SIG-M5 (cell line): ENCODE results near the gene EXOC2.
"Not testable (repeated sequence)": the region's sequence is repeated elsewhere in the genome, so short reads cannot be mapped to it uniquely, and the experiment has no call there.

ENCODE experiments used
- DNase-seq: peaks from one replicate; lab custom pipeline; 2025; lab: John Stamatoyannopoulos, UW

EXOC2 gene

DNA sequence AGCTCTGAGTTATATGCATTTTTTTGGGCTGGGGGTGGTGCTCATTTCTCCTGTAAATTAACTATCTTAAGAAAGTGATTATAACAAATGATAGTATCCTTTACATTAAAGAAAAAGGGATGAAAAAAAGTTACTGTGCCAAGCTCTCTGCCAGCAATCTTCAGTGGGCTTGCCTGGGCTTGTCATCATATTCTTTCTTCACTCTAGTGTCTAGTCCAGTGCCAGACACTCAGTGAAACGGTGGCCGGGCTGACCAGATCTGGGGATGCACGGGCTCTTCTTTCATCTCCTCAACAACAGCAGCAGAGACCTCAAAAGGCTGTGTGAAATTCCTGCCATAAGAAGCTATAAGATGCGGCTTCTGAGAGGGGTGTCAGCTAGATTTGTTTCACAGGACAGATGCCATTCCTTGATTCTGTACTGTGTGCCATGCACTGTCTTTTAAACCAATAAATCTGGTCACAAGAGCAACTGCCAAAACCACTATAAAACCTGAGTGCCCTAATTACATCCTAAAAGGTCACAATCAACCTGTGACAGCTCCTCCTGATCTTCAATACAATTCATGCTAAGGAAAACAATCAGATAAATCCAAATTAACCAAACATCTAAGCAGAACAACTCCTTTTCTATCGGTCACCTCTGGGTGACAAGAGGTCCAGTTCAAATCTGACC lies 12.1 kb downstream of the EXOC2 start:
- no peak for DNase-seq

DNA sequence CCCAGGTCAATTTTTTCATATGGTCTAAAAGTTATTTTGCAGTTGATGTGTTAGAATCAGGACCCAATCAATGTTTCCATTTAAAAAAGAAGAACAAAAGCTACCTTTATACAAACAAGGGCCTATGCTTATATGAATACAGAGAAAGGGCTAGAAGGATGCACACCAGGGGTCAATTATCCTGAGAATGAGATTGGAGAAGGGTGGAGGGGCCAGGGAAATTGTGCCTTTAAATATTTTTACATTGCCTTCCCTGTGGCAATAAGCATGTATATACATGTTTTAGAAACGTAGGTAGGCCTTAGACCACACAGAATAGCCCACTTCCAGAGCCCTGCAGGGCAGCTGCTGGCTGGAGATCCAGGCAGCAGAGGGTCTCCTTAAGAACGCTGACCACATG lies 12.7 kb downstream of the EXOC2 start:
- DNase-seq, result no peak

DNA sequence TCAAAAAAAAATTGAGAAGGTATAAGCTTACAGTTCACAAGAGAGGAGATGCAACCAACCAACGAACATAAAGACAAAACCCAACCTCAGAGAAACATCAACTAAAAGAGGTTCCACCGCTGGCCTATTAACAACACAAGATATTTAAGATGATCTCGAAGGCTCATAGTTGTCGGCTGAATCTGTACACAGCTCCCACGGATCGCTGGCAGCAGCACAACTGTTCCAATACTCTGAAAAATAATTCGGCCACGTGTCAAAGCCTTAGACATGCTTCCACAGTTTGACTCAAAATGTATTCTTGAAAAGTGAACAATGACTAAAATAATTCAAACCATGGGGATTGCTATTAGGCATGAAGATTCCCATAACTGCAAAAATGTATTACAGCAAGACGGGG lies 13.7 kb downstream of the EXOC2 start:
- DNase-seq, result no peak

DNA sequence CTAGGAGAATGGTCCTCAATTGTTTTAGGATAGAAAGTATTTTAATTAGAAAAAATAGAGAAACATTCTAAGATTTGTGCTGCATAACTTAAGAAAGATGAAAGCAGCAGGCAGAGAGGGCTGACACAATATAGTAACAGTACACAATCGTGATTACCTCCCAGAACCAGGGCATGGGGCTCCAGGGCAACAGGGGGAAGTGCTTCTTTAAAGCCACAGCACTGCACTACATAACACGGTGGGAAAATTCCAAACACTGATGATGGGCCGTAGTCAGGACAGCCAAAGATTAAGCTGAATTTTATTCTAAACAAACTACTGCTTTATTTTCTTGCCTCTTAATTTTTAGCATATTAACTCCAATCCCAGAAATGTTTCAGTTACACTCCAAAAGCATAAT lies 14.4 kb downstream of the EXOC2 start:
- no peak for DNase-seq

DNA sequence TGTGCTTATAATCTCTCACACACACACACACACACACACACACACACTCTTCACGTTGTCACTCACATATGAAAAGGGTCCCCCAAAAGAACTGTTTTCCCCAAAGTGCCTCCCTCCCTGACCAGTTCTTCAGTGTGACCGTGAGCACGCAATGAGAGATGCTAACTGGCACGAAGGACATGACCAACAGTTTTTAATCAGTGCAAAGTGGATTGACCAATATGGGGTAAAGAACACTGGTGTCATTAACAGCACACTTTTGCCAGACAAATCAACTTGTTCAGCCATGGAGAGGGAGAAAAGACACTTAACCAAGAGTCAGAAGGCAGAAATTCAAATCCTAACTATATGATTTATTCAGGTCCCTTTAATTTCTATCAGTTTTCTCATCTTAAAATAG lies 15.0 kb downstream of the EXOC2 start:
- DNase-seq, result no peak

- no peak for DNase-seq
Observed at GRCh38 chr6:674956-675355, 18.0 kb downstream of the EXOC2 start.

- DNase-seq, result no peak
Observed at GRCh38 chr6:674406-674805, 18.5 kb downstream of the EXOC2 start.

DNA sequence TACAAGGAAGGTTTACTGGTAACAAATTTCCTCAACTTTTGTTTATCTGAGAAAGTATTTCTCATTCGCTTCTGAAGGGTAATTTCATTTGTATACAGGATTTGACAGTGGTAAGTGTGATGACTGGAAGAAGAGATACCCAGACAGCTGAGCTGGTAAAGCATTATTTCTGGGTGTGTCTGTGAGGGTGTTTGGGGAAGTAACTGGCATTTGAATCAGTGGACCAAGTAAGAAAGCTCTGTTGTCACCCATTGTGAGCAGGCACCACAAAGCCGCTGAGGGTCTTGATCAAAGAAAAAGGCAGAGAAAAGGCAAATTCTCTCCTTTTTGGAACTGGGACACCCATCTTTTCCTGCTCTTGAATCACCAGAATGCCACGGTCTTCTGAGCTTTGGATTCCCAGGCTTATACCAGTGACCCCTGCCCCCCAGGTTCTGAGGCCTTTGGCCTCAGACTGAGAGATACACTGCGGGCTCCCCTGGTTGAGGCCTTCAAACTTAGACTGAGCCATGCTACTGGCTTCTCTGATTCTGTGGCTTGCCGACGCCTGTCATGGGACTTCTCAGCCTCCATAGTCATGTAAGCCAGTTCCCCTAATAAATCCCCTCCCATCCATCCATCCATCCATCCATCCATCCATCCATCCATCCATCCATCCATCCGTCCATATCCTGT lies 25.5 kb downstream of the EXOC2 start:
- no peak for DNase-seq

DNA sequence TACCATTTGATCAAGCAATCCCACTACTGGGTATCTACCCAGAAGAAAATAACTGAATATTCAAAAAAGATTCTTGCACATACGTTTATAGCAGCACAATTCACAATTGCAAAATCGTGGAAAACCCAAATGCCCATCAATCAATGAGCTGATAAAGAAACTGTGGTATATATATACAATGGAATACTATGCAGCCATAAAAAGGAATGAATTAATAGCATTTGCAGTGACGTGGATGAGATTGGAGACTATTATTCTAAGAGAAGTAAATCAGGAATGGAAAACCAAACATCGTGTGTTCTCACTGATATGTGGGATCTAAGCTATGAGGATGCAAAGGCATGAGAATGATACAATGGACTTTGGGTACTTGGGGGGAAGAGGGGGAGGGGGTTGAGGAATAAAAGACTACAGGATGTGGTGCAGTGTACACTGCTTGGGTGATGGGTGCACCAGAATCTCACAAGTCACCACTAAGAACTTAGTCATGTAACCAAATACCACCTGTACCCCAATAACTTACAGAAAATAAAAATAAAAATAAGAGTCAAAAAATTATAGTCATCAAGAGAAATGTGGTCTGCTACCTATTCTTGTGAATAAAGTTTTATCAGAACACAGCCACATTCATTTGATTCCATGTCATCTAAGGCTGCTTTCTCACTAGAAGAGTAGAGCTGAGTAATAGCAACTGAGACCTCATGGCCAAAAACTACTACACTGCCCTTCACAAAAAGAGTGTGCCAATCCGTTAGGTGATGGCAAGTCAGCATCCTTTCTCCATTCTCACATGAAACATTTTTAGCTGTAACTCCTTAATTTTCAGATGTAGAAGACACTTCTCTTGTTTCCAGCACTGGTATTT lies 27.3 kb downstream of the EXOC2 start:
- no peak for DNase-seq

DNA sequence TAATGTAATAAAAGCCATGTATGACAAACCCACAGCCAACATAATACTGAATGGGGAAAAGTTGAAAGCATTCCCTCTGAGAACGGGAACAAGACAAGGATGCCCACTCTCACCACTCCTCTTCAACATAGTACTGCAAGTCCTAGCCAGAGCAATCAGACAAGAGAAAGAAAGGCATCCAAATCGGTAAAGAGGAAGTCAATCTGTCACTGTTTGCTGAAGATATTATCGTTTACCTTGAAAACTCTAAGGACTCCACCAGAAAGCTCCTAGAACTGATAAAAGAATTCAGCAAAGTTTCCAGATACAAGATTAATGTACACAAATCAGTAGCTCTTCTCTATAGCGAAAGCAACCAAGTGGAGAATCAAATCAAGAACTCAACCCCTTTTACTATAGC lies 29.2 kb downstream of the EXOC2 start:
- not testable (repeated sequence) for DNase-seq

- no peak for DNase-seq
Observed at GRCh38 chr6:659716-660581, 33.0 kb downstream of the EXOC2 start.

- no peak for DNase-seq
Observed at GRCh38 chr6:658244-658643, 34.7 kb downstream of the EXOC2 start.

DNA sequence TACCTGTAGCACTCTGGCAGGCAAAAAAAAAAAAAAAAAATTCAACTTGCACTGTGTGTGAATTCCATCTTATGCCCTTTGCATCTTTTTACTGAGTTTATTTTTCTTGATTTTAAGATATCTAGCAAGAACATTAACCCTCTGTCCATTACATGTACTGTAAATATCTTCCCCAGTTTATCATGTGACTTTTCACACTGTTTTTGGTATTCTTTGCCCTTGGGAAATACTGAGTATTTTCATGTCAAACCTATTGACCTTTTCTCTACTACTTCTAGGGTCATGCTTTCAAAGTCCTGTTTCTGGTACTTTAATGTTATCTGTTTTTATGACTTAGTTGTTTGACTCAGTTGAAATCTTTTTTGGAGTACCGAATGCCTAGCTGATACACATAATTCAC lies 35.2 kb downstream of the EXOC2 start:
- no peak for DNase-seq

DNA sequence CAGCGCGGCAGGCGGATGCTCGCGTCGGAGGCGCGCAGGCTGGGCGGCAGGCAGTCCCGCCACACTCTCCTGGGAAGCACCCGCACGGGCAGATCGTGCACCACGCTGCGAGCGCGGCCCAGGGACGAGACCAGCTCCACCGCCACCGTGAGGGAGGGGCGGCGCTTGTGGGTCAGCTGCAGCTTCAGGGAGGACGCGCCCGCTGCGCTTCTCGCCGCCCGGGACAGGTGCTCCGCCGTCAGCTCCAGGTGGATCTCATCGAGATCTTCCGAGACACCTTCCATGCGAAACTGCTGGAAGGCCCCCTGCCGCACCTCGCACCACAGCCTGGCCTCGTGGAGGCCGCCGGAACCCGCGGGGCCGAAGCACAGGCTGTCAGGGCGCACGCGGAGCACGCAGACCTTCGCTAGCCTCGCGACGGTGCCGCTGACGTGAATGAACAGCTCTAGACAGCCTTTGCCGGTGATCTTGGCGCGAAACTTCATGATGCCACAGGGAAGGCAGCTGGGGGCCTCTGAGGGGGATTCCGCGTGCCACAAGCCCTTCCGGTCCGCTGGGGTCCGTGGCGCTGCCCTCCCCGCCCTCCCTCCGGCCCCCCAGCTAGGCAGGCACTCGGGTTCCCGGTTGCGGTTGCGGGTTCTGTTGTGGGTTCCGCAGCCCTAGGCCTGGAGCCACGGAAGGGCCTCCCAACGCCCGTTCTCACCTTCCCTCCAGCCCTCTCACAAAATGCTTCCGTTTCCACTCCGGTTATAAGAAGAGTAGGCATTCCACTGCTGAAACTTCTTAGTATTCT lies 36.3 kb downstream of the EXOC2 start, which contains the start of gene HUS1B:
Gene HUS1B (minus strand): TSS at position 641 of the 793 bp plus-strand sequence. CDS start 156 bp downstream, at position 485.
- DNase-seq, result no peak

DNA sequence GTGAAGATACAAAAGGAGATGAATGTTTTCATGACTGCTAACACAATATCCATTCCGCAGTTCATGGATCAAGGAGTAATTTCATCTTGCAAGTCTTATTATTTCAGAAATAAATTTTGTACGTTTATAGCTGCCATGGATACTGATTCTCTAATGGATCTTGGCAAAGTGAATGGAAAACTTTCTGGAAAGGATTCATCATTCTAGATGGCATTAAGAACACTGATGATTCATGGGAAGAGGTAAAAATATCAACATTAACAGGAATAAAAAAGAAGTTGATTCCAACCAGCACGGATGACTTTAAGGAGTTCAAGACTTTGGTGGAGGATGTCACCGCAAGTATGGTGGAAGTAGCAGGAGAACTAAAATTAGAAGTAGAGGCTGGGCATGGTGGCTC lies 38.8 kb downstream of the EXOC2 start:
- DNase-seq, result no peak

DNA sequence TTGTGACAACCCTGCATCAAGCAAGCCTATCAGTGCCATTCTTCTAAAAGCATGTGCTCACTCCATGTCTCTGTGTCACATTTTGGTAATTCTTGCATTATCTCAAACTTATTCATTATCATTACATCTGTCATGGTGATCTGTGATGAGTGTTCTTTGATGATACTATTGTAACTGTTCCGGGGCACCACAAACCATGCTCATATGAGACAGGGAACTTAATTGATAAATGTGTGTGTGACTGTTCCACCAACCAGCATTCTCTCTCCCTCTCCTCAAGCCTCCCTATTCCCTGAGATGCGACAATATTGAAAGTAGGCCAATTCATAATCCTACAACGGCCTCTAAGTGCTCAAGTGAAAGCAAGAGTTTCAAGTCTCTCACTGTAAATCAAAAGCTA lies 40.1 kb downstream of the EXOC2 start:
- no peak for DNase-seq

DNA sequence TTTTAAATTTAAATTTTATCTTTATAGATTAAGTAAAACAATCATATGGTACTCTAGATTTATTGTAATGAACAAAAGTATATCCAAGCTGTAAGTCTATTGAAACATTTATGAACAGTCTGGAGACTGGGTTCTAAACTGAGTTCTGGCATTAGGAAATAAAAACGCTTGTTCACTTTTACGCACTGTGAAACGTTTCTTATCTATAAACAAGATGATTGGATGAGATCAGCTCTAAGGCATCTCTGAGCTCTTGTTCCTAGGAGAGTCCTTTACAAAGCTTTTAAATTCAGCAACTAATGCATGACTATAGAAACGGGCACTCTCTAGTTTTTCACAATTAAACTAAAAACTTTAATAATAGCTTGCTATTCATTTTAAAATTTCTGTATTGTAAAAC lies 42.8 kb downstream of the EXOC2 start:
- DNase-seq, result no peak

DNA sequence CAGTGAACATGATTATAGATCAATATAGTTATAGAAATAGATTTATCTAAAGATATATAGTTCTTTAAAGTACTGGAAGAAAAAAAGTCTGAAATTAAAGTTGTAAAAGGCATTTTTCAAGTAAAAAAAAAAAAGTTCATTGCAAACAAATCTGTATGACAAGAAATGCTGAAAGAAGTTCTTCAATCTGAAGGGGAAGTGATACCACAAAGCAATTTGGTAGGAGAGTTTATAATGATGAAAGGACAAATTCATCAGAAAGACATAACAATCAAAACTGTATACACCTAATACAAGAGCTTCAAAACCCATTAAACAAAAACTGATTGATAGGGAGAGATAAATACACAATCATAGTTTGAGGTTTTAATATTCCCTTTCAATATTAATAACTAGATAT lies 50.1 kb downstream of the EXOC2 start:
- no peak for DNase-seq

DNA sequence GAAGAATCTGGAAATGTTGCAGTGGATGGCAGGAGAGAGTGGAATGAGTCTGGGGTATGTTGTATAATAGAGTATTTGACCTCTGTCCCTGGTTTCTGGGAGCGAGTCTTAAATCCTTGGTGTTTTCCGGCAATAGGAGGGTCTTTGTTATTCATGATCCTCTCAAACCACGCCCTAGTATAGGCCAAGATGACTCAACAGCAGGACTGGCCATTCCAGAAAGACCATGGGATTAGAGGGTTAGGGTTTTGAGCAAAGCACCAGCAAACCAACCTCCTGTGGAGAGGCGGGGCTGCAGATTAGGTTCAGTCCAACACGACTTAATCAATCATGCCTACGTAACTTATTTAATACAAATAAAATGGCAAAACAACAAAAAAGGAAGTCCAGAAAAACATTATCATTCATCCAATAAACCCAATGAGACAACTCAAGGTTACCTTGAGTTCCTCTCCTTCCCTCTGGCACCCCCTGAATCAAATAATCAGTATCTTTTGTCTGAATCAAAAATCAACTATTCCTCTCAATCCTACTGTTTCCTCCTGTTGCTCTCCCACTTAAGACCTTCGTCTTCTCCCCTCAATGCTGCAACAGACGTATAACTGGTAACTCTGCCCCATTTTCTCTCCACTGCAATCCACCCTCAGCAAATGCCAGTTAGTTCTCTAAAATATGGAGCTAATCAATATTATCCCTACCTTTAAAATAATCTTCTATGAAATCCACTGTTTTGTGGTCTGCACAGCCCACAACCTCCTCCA lies 51.5 kb downstream of the EXOC2 start:
- no peak for DNase-seq

GRCh38 chr6:636488-636887 lies 56.5 kb downstream of the EXOC2 start:
- DNase-seq, result no peak
